Colonic mucosa (tissue), 4 donors: ENCODE data around the gene TARM1. TPM values are rescaled to one million over a fixed set of nuclear protein-coding genes. Genes with fewer than 3 reads are reported as not detected.
"Not testable (repeated sequence)": the region's sequence is repeated elsewhere in the genome, so short reads cannot be mapped to it uniquely, and the experiment has no call there.

Experiments
- DNase-seq: peaks from one replicate; pipeline ENCODE4 v3.0.0-alpha.2; 2020
- H3K27ac ChIP-seq: fragments of 200-600 bp; one replicate; pipeline ENCODE4 v1.8.0; 2021
- H3K27me3 ChIP-seq: fragments of 200-600 bp; one replicate; pipeline ENCODE4 v1.8.0; 2021
- H3K36me3 ChIP-seq: fragments of 200-600 bp; one replicate; pipeline ENCODE4 v1.8.0; 2021
- H3K4me1 ChIP-seq: fragments of 200-600 bp; one replicate; pipeline ENCODE4 v1.8.0; 2021; ENCODE audit warnings: mild to moderate bottlenecking
- H3K4me3 ChIP-seq: fragments of 200-600 bp; one replicate; pipeline ENCODE4 v1.8.0; 2021
- H3K9ac ChIP-seq, 2 donors: one replicate each; pipeline ENCODE4 v1.7.0; 2013; ENCODE audit warnings: control low read depth in 2 of 2, low read depth in 2 of 2, low read length in 2 of 2
- H3K9me3 ChIP-seq: fragments of 200-600 bp; one replicate; pipeline ENCODE4 v1.8.0; 2021
- intact Hi-C: fragments of 100-400 bp; cut with DNase I; formaldehyde crosslinking; loops from one replicate; pipeline ENCODE4 v1.14.1; 2022
- total RNA-seq, 2 donors: library from RNA; stranded (reverse); fragmentation: NEBNext Ultra II Directional in 1 of 2; extraction: Animal tissue kit (Norgen Biotek cat#: 25700) in 1 of 2; gene quantifications; one replicate each; pipeline ENCODE4 v1.2.1, GENCODE V29; 2021
- TF ChIP-seq, protein P1 (sequence below): fragments of 200-600 bp; IDR thresholded peaks from one replicate; pipeline ENCODE4 v1.8.0; 2022; ENCODE audit warnings: antibody characterized with exemption, mild to moderate bottlenecking
- donor health status: healthy.
- donor health status: DM: no; HTN: no; CAD: no.
- donor health status: DM: no; HTN: no; CAD: no.

The TARM1 gene
- total RNA-seq, 2 donors from 2014 or later: not detected

DNA sequence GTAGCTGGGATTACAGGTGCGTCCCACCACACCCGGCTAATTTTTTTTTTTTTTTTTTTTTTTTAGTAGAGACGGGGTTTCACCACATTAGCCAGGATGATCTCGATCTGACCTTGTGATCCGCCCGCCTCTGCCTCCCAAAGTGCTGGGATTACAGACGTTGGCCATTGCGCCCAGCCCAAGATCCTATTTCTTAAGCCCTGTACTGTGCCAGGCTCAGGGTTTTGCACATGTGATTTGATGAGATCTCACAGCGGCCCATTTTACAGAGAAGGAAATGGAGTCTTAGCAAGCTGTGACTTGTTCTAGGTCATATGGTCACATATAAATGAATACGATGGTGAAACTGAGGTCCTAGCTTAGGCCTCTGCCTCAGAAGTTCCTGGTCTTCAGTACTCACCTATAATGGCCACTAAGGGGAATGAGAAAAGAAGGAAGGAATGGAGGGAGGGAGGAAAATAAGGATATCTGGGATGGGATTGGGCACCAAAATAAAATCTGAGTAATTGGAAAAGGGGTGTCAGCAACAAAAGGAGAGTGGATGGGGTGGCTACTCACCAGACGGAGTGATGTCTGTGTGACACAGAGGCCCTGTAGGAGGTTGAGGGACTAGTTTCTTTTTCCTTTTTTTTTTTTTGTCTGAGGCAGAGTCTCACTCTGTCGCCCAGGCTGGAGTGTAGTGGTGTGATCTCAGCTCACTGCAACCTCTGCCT lies 18.2 kb upstream of the TARM1 start:
- Histone ChIP-seq H3K36me3 (no peaks in the 10 kb centered on the region), H3K9me3 (no peaks in the 10 kb centered on the region), H3K9ac (no peak overlapping the region), H3K27me3 (no peaks in the 10 kb centered on the region), H3K4me3 (no peak overlapping the region), H3K27ac (no peak overlapping the region), H3K4me1 (no peaks in the 10 kb centered on the region)
- TF ChIP-seq, protein P1, sequence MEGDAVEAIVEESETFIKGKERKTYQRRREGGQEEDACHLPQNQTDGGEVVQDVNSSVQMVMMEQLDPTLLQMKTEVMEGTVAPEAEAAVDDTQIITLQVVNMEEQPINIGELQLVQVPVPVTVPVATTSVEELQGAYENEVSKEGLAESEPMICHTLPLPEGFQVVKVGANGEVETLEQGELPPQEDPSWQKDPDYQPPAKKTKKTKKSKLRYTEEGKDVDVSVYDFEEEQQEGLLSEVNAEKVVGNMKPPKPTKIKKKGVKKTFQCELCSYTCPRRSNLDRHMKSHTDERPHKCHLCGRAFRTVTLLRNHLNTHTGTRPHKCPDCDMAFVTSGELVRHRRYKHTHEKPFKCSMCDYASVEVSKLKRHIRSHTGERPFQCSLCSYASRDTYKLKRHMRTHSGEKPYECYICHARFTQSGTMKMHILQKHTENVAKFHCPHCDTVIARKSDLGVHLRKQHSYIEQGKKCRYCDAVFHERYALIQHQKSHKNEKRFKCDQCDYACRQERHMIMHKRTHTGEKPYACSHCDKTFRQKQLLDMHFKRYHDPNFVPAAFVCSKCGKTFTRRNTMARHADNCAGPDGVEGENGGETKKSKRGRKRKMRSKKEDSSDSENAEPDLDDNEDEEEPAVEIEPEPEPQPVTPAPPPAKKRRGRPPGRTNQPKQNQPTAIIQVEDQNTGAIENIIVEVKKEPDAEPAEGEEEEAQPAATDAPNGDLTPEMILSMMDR: no peak
- intact Hi-C loops: no loop called here
- no peak for DNase-seq

DNA sequence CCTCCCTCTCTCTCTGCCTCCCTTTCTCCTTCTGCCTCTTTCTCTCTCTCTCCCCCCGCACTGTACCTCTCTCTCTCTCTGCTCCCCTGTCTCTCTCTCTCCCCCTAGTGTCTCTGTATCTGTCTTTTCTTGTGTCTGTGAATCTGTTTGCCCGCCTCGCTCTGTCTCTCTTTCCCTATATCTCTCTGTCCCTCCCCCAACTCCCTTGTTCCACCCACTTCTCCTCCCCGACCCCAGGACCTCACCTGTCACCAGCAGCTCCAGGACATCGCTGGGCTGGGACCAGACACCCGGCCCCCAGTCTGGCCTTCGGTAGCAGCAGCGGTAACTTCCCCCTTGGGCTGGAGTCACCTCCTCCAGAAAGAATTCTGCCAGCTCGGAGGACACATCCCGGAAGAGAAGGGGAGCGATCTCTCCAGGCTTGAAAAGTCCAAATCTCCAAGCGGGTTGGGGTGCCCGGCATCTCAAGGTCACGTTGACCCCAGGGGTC lies 15.5 kb upstream of the TARM1 start:
- TF ChIP-seq, protein P1: no peak
- no peaks in the 10 kb centered on the region for H3K9me3 ChIP-seq
- intact Hi-C loops: no loop called here
- no peak for DNase-seq
- peak overlapping the region; percentile 10 for H3K4me3 ChIP-seq
- peak overlapping the region; percentile 35 to 57 for H3K9ac ChIP-seq
- no peaks in the 10 kb centered on the region for H3K27me3 ChIP-seq
- no peaks in the 10 kb centered on the region for H3K36me3 ChIP-seq
- H3K27ac ChIP-seq: peak overlapping the region; percentile 8
- H3K4me1 ChIP-seq: no peaks in the 10 kb centered on the region

DNA sequence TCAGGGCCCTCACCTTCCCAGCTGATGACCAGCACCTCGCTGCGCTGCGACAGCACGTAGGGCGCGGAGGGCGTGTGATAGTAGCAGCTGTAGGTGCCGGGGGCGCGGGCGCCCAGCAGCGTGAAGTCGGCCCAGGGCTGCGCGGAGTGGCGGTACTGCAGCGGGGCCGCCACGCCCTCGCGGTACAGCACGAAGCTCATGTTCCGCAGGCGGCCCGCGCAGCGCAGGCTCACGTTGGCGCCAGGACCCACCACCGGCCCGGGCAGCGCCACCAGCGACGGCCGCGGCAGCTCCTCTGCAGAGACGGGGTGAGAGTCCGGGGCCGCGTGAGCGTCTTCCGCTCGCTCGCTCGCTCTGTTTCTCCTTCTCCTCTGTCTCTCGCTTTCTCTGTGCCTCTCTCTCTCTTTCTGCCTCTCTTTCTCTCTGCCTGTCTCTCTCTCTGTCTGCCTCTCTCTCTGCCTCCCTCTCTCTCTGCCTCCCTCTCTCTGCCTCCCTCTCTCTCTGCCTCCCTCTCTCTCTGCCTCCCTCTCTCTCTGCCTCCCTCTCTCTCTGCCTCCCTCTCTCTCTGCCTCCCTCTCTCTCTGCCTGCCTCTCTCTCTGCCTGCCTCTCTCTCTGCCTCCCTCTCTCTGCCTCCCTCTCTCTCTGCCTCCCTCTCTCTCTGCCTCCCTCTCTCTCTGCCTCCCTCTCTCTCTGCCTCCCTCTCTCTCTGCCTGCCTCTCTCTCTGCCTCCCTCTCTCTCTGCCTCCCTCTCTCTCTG lies 14.9 kb upstream of the TARM1 start:
- H3K4me3 ChIP-seq: peak overlapping the region; percentile 35
- peak overlapping the region in 1 of 2 donors; percentile 60 for H3K9ac ChIP-seq
- peak; percentile 32 for DNase-seq
- H3K9me3 ChIP-seq, H3K27ac ChIP-seq, H3K4me1 ChIP-seq, H3K27me3 ChIP-seq, H3K36me3 ChIP-seq, intact Hi-C loops: not testable (repeated sequence)

DNA sequence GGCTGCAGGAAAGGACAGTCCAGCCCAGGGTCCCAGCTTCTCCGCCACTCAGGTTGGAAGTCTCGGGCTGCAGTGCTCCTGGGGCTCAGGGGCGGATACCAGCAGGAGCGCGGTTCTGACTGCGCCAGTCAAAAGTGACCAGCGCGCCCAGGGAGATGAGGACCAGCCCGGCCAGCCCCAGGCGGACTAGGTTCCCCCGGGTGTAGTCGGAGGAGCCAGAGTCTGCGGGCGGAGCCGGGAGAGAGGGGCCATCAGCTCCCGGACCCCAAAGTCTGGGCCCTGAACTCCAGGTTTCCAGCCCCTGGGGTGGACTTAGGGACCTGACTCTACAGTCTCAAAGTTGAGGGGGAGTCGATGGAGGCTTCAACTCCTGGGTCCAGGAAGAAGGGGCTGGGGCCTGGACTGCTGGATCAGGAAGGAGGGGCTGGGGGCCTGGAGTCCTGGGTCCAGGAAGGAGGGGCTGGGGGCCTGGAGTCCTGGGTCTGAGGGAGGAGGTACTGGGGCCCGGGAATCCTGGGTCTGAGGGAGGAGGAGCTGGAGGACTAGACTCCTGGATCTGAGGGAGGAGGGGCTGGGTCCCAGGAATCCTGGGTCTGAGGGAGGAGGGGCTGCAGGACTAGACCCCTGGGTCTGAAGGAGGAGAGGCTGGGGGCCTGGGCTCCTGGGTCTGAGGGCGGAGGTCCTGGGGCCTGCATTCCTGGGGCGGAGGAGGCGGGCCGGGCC lies 14.1 kb upstream of the TARM1 start:
- TF ChIP-seq, protein P1: no peak
- Histone ChIP-seq H3K4me3 (peak overlapping the region; percentile 35), H3K9ac (peak overlapping the region in 1 of 2 donors; percentile 60), H3K27me3 (no peaks in the 10 kb centered on the region), H3K27ac (no peak overlapping the region), H3K9me3 (no peaks in the 10 kb centered on the region), H3K4me1 (no peaks in the 10 kb centered on the region), H3K36me3 (no peaks in the 10 kb centered on the region)
- DNase-seq: no peak
- intact Hi-C loops: no loop called here

GRCh38 chr19:54094426-54095000 lies 13.3 kb upstream of the TARM1 start:
- DNase-seq: no peak
- TF ChIP-seq, protein P1: no peak
- no peaks in the 10 kb centered on the region for H3K27me3 ChIP-seq
- H3K9ac ChIP-seq: no peak overlapping the region
- no peaks in the 10 kb centered on the region for H3K9me3 ChIP-seq
- no peak overlapping the region for H3K4me3 ChIP-seq
- intact Hi-C loops: no loop called here
- no peaks in the 10 kb centered on the region for H3K36me3 ChIP-seq
- H3K4me1 ChIP-seq: no peaks in the 10 kb centered on the region
- no peak overlapping the region for H3K27ac ChIP-seq
